SH-SY5Y (cell line): ENCODE data around the gene METTL15.

ENCODE experiments used
- GATA2 ChIP-seq: IDR thresholded peaks from 2 replicates; pipeline ENCODE4 v1.6.1; 2011; ENCODE audit warnings: mild to moderate bottlenecking, low read depth, low read length
- GATA3 ChIP-seq: IDR thresholded peaks from 2 replicates; pipeline ENCODE4 v1.6.1; 2011; ENCODE audit warnings: low read depth, mild to moderate bottlenecking, low read length, moderate library complexity

The METTL15 gene

GRCh38 chr11:28353991-28354390, 245.8 kb downstream of the METTL15 start:
- TF ChIP-seq GATA3 (no peak), GATA2 (no peak)

GRCh38 chr11:28366549-28367346, 258.6 kb downstream of the METTL15 start:
- TF ChIP-seq GATA3 (no peak), GATA2 (no peak)
